HUES64 (cell line): ENCODE data around the gene PRKAA1.

ENCODE experiments used
- H3K27ac ChIP-seq: 2 replicates; pipeline ENCODE4 v1.7.0; 2013; ENCODE audit warnings: low read depth, low read length, inconsistent platforms
- H3K27me3 ChIP-seq: 2 replicates; pipeline ENCODE4 v1.6.1; 2013; ENCODE audit warnings: mild to moderate bottlenecking, low read length; ENCODE audit not compliant: insufficient read depth
- H3K36me3 ChIP-seq: 2 replicates; pipeline ENCODE4 v1.6.1; 2013; ENCODE audit warnings: mild to moderate bottlenecking, low read length; ENCODE audit not compliant: insufficient read depth
- H3K4me1 ChIP-seq: 2 replicates; pipeline ENCODE4 v1.6.1; 2013; ENCODE audit warnings: mild to moderate bottlenecking, low read length, moderate library complexity; ENCODE audit not compliant: insufficient read depth
- H3K4me3 ChIP-seq: 2 replicates; pipeline ENCODE4 v1.5.1; 2013; ENCODE audit warnings: mild to moderate bottlenecking, low read length, moderate library complexity
- H3K9ac ChIP-seq: 2 replicates; pipeline ENCODE4 v1.6.1; 2013; ENCODE audit warnings: mild to moderate bottlenecking, low read depth, low read length
- H3K9me3 ChIP-seq: 2 replicates; pipeline ENCODE4 v1.6.1; 2013; ENCODE audit warnings: low read depth, low read length; ENCODE audit not compliant: insufficient read depth
- WGBS: fragments of 150-250, 120-280 bp; methylation state at CpG from one replicate; pipeline ENCODE4 v1.1.7; 2013; ENCODE audit warnings: missing lambda C conversion rate; 5-methylcytosine and 5-hydroxymethylcytosine counted together

The PRKAA1 gene

GRCh38 chr5:40776658-40776977 lies 21.6 kb downstream of the PRKAA1 start:
- Histone ChIP-seq H3K27me3 (no peaks in the 10 kb centered on the region), H3K4me1 (no peaks in the 10 kb centered on the region), H3K27ac (no peak overlapping the region), H3K36me3 (peaks cover 52% of the 10 kb centered on the region), H3K9ac (no peak overlapping the region), H3K9me3 (no peaks in the 10 kb centered on the region), H3K4me3 (no peak overlapping the region)
- WGBS, result 100% methylated on average over 1 of the region's 1 CpG

- Histone ChIP-seq H3K9ac (no peak overlapping the region), H3K36me3 (peaks cover 58% of the 10 kb centered on the region), H3K9me3 (no peaks in the 10 kb centered on the region), H3K4me1 (no peaks in the 10 kb centered on the region), H3K27me3 (no peaks in the 10 kb centered on the region), H3K27ac (no peak overlapping the region), H3K4me3 (no peak overlapping the region)
- WGBS, result 95% methylated on average over 6 of the region's 6 CpGs
These were observed 22.1 kb downstream of the PRKAA1 start for GRCh38 chr5:40775846-40776657.

- 97% methylated on average over 4 of the region's 4 CpGs for WGBS
- no peak overlapping the region for H3K27ac ChIP-seq
- peaks cover 63% of the 10 kb centered on the region for H3K36me3 ChIP-seq
- H3K9me3 ChIP-seq, result no peaks in the 10 kb centered on the region
- H3K4me1 ChIP-seq, result no peaks in the 10 kb centered on the region
- no peaks in the 10 kb centered on the region for H3K27me3 ChIP-seq
- no peak overlapping the region for H3K9ac ChIP-seq
- H3K4me3 ChIP-seq, result no peak overlapping the region
These were observed 22.9 kb downstream of the PRKAA1 start for GRCh38 chr5:40775085-40775845.

GRCh38 chr5:40774623-40775022 lies 23.6 kb downstream of the PRKAA1 start:
- no peak overlapping the region for H3K9ac ChIP-seq
- H3K27me3 ChIP-seq, result no peaks in the 10 kb centered on the region
- no peaks in the 10 kb centered on the region for H3K4me1 ChIP-seq
- WGBS, result 100% methylated on average over 1 of the region's 1 CpG
- H3K9me3 ChIP-seq, result no peaks in the 10 kb centered on the region
- peaks cover 70% of the 10 kb centered on the region for H3K36me3 ChIP-seq
- H3K4me3 ChIP-seq, result no peak overlapping the region
- no peak overlapping the region for H3K27ac ChIP-seq

GRCh38 chr5:40770764-40771163 lies 27.4 kb downstream of the PRKAA1 start:
- no peaks in the 10 kb centered on the region for H3K9me3 ChIP-seq
- H3K27me3 ChIP-seq, result no peaks in the 10 kb centered on the region
- H3K4me1 ChIP-seq, result no peaks in the 10 kb centered on the region
- H3K27ac ChIP-seq, result no peak overlapping the region
- peaks cover 91% of the 10 kb centered on the region for H3K36me3 ChIP-seq
- no peak overlapping the region for H3K9ac ChIP-seq
- WGBS, result 98% methylated on average over 5 of the region's 5 CpGs
- H3K4me3 ChIP-seq, result no peak overlapping the region

GRCh38 chr5:40762705-40763104 lies 35.5 kb downstream of the PRKAA1 start:
- Histone ChIP-seq H3K27ac (no peak overlapping the region), H3K4me1 (no peaks in the 10 kb centered on the region), H3K36me3 (peaks cover 75% of the 10 kb centered on the region), H3K4me3 (no peak overlapping the region), H3K9ac (no peak overlapping the region), H3K9me3 (no peaks in the 10 kb centered on the region), H3K27me3 (no peaks in the 10 kb centered on the region)
- WGBS, result 98% methylated on average over 2 of the region's 2 CpGs

GRCh38 chr5:40757400-40757799 lies 40.8 kb downstream of the PRKAA1 start:
- H3K27ac ChIP-seq, result no peak overlapping the region
- no peak overlapping the region for H3K9ac ChIP-seq
- no peaks in the 10 kb centered on the region for H3K27me3 ChIP-seq
- 98% methylated on average over 2 of the region's 2 CpGs for WGBS
- H3K4me3 ChIP-seq, result no peak overlapping the region
- H3K4me1 ChIP-seq, result 0 out of 2 replicates have a peak, but pooled peaks cover 9% of the 10 kb centered on the region
- H3K9me3 ChIP-seq, result no peaks in the 10 kb centered on the region
- H3K36me3 ChIP-seq, result peaks cover 22% of the 10 kb centered on the region

GRCh38 chr5:40755407-40756365 lies 42.5 kb downstream of the PRKAA1 start, which contains the start of gene TTC33:
TSS of gene TTC33 (minus strand) at chr5:40755961. CDS start at chr5:40747018, 8,943 bp downstream.
- H3K9me3 ChIP-seq, result no peaks in the 10 kb centered on the region

GRCh38 chr5:40755093-40755406 lies 43.1 kb downstream of the PRKAA1 start:
- Histone ChIP-seq H3K4me3 (peak overlapping the region; percentile 81), H3K36me3 (no peaks in the 10 kb centered on the region; the same call in 1 of the 2 replicates), H3K27ac (peak overlapping the region; percentile 54; the same call in 1 of the 2 replicates), H3K27me3 (no peaks in the 10 kb centered on the region), H3K4me1 (0 out of 2 replicates have a peak, but pooled peaks cover 9% of the 10 kb centered on the region), H3K9ac (peak overlapping the region; percentile 64), H3K9me3 (no peaks in the 10 kb centered on the region)
- WGBS, result under 1% methylated on average over 9 of the region's 11 CpGs

More at GRCh38 chr5:40755407-40756365, 42.5 kb downstream of the PRKAA1 start, which contains the start of gene TTC33:
- Histone ChIP-seq H3K27me3 (no peaks in the 10 kb centered on the region), H3K27ac (peak within 1 kb of the TSS; percentile 54; the same call in 1 of the 2 replicates), H3K4me1 (0 out of 2 replicates have a peak, but pooled peaks cover 9% of the 10 kb centered on the region), H3K9ac (peak within 1 kb of the TSS; percentile 64), H3K4me3 (peak within 1 kb of the TSS; percentile 81), H3K36me3 (peaks cover 5% of the 10 kb centered on the region; the same call in 1 of the 2 replicates)
- 10% methylated on average over 80 of the region's 80 CpGs for WGBS

GRCh38 chr5:40754381-40755092 lies 43.6 kb downstream of the PRKAA1 start:
- Histone ChIP-seq H3K27me3 (no peaks in the 10 kb centered on the region), H3K4me1 (0 out of 2 replicates have a peak, but pooled peaks cover 9% of the 10 kb centered on the region), H3K9me3 (no peaks in the 10 kb centered on the region), H3K36me3 (no peaks in the 10 kb centered on the region; the same call in 1 of the 2 replicates), H3K4me3 (peak overlapping the region; percentile 81), H3K9ac (peak overlapping the region; percentile 64; the same call in 1 of the 2 replicates), H3K27ac (no peak overlapping the region)
- WGBS, result 45% methylated on average over 5 of the region's 6 CpGs
